ENCODE data around the gene CD6. TPM values are rescaled to one million over a fixed set of nuclear protein-coding genes. Genes with fewer than 3 reads are reported as not detected.

The CD6 gene
- polyA plus RNA-seq, 2 of the 4 experiments (the other 2 are of a cell fraction): 0.06 TPM

DNA sequence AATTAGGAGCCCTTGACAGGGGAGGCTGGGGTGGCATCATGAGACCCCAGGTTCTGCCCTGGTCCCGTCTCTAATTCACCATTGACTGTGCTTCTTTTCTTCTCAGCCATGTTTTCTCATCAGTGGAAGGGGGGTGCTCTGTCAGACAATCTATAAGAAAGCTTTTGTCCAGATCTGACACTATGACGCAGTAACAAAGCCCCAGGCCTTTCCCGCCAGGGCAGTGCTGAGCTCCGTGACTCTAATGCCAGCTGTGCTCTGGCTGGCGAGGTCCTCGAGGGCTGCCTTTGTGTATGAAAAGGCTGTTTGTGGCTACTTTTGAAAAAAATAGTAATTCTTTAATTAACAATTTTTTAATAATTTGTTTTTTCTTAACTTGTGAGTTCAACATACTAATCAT lies 3.2 kb downstream of the CD6 start:
- no peak for DNase-seq (ENCODE audit: low read depth in 1 of 2, low spot score in 1 of 2)
- H3K4me2 ChIP-seq: no peak overlapping the region
- H3K9me3 ChIP-seq: no peaks in the 10 kb centered on the region; the same call in 2 of the 3 replicates
- TF ChIP-seq ZFP36 (IDR thresholded peaks at IDR 0.05; ENCODE audit: borderline replicate concordance, partially characterized antibody): no peak
- no peak for TF ChIP-seq NPAS2 (CRISPR knock-in tag; IDR thresholded peaks at IDR 0.05; ENCODE audit: borderline replicate concordance)
- TF ChIP-seq ZNF302 (CRISPR knock-in tag; IDR thresholded peaks at IDR 0.05): no peak
- TF ChIP-seq RARB (CRISPR knock-in tag; IDR thresholded peaks at IDR 0.05): no peak
- no peak for TF ChIP-seq ZC3H11A (IDR thresholded peaks at IDR 0.05)
- no peak for TF ChIP-seq NR3C1 (IDR thresholded peaks at IDR 0.05)
- TF ChIP-seq E2F6 (IDR thresholded peaks at IDR 0.05; ENCODE audit: borderline replicate concordance, low read depth): no peak
- TF ChIP-seq TFCP2L1 (CRISPR knock-in tag; IDR thresholded peaks at IDR 0.05): no peak
- no peak for TF ChIP-seq MAX (IDR thresholded peaks at IDR 0.05)
- no peak for TF ChIP-seq CBX8 (IDR thresholded peaks at IDR 0.05)
- TF ChIP-seq FOSL2 (IDR thresholded peaks at IDR 0.05): no peak
- no peak for TF ChIP-seq FOSL2 (CRISPR knock-in tag; IDR thresholded peaks at IDR 0.05)
- no peak for TF ChIP-seq GATA3 (IDR thresholded peaks at IDR 0.05; ENCODE audit: borderline replicate concordance)
- TF ChIP-seq JUNB (IDR thresholded peaks at IDR 0.05): no peak
- TF ChIP-seq HES2 (IDR thresholded peaks at IDR 0.05): no peak
- no peak for TF ChIP-seq PHF8 (IDR thresholded peaks at IDR 0.05; ENCODE audit: borderline replicate concordance, low read depth)
- no peak for TF ChIP-seq BHLHE40 (IDR thresholded peaks at IDR 0.05; ENCODE audit: low read depth, low read length)
- no peak for TF ChIP-seq TP53 (CRISPR knock-in tag; IDR thresholded peaks at IDR 0.05)
- ChIA-PET POLR2A (no interaction called here), CTCF (no interaction called here)
- no peak for FAIRE-seq
- WGBS (ENCODE audit: missing lambda C conversion rate): 85% methylated on average over 6 of the region's 6 CpGs
- no peak overlapping the region for H3K27ac ChIP-seq
- no peak overlapping the region for H3K4me3 ChIP-seq
- ATAC-seq: no peak
- H3K4me1 ChIP-seq: no peaks in the 10 kb centered on the region

DNA sequence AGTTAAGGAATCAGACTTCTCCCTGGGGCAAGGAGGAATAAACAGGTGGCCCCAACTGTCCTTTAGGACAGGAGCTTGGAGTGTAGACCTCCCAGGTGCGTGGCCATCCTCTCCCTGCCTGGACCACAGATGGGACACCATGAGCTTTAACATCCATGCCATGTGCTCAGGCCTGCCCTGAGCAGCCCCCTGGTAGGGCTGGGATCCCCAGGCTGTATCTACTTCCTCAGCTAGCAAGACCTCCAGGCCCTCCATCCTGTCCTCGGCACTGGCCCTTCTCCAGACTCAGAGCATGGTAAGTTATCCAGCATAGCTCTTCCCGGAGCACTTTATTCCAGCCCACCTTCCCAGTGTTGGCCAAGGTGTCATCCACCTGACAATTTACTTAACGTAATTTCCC lies 5.7 kb downstream of the CD6 start:
- ChIA-PET CTCF (interaction anchor here (1.0 to 1.2 kb wide), 2 partner anchors 146 to 152 kb away, joined by 3 to 4 read pairs; no protein-coding TSS in a partner anchor), POLR2A (no interaction called here)
- Histone ChIP-seq H3K4me3 (no peak overlapping the region), H3K4me1 (no peaks in the 10 kb centered on the region), H3K9me3 (no peaks in the 10 kb centered on the region), H3K4me2 (no peak overlapping the region), H3K27ac (no peak overlapping the region)
- 62% methylated on average over 3 of the region's 4 CpGs for WGBS (ENCODE audit: missing lambda C conversion rate)
- ATAC-seq (no peak), DNase-seq (ENCODE audit: low read depth in 1 of 2, low spot score in 1 of 2) (no peak), FAIRE-seq (no peak)
- TF ChIP-seq CHD4 (IDR thresholded peaks at IDR 0.05; ENCODE audit: borderline replicate concordance): no peak
- 0 out of 2 replicates have a peak, but pooled peaks have one; percentile 11 for TF ChIP-seq POLR2A (IDR thresholded peaks at IDR 0.05; ENCODE audit: low read length)

DNA sequence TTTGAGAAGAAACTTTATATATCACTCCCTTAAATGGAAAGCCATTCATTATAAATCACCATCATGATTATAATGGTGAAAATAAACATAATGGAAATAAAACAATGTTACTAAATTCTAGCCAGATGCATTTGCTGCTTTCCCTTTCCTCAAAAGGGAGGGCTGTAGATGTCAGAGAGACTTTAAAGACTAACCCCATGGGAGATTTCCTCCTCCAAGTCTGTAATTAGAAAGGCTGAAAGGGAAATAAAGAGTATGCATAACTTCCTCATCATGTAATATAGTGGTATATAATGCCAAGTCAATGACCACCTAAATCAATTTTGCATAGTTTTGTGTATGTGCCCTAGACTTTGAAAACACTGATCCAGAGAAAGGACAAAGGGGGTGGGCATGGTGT lies 6.4 kb downstream of the CD6 start:
- TF ChIP-seq ZFP36 (IDR thresholded peaks at IDR 0.05; ENCODE audit: borderline replicate concordance, partially characterized antibody) (no peak), ZNF302 (CRISPR knock-in tag; IDR thresholded peaks at IDR 0.05) (no peak), MAFK (IDR thresholded peaks at IDR 0.05; ENCODE audit: partially characterized antibody) (no peak), HOXA7 (CRISPR knock-in tag; IDR thresholded peaks at IDR 0.05) (no peak), CBX2 (IDR thresholded peaks at IDR 0.05; ENCODE audit: borderline replicate concordance, low read depth) (no peak), KDM5A (IDR thresholded peaks at IDR 0.05) (no peak), REST (IDR thresholded peaks at IDR 0.05) (no peak), EHMT2 (IDR thresholded peaks at IDR 0.05; ENCODE audit: low read depth) (no peak), NR3C1 (IDR thresholded peaks at IDR 0.05) (no peak), POLR2A (IDR thresholded peaks at IDR 0.05; ENCODE audit: low read length) (no peak), KDM1A (IDR thresholded peaks at IDR 0.05; ENCODE audit: low read depth) (no peak), GATA3 (IDR thresholded peaks at IDR 0.05; ENCODE audit: borderline replicate concordance) (no peak), HOXB5 (CRISPR knock-in tag; IDR thresholded peaks at IDR 0.05) (no peak), MYC (IDR thresholded peaks at IDR 0.05; ENCODE audit: borderline replicate concordance, low read length) (no peak), ZC3H11A (IDR thresholded peaks at IDR 0.05) (no peak), JUNB (IDR thresholded peaks at IDR 0.05) (no peak)
- TF ChIP-seq, protein P1, sequence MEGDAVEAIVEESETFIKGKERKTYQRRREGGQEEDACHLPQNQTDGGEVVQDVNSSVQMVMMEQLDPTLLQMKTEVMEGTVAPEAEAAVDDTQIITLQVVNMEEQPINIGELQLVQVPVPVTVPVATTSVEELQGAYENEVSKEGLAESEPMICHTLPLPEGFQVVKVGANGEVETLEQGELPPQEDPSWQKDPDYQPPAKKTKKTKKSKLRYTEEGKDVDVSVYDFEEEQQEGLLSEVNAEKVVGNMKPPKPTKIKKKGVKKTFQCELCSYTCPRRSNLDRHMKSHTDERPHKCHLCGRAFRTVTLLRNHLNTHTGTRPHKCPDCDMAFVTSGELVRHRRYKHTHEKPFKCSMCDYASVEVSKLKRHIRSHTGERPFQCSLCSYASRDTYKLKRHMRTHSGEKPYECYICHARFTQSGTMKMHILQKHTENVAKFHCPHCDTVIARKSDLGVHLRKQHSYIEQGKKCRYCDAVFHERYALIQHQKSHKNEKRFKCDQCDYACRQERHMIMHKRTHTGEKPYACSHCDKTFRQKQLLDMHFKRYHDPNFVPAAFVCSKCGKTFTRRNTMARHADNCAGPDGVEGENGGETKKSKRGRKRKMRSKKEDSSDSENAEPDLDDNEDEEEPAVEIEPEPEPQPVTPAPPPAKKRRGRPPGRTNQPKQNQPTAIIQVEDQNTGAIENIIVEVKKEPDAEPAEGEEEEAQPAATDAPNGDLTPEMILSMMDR (IDR thresholded peaks at IDR 0.05): no peak
- CTCF ChIA-PET: interaction anchor here (1.0 to 1.2 kb wide), 2 partner anchors 147 to 151 kb away, joined by 3 to 4 read pairs; no protein-coding TSS in a partner anchor
- no peaks in the 10 kb centered on the region for H3K4me1 ChIP-seq
- H3K4me3 ChIP-seq: no peak overlapping the region
- FAIRE-seq (no peak), DNase-seq (ENCODE audit: low read depth in 1 of 2, low spot score in 1 of 2) (no peak), ATAC-seq (no peak)
- POLR2A ChIA-PET: no interaction called here
- H3K4me2 ChIP-seq: no peak overlapping the region
- H3K9me3 ChIP-seq: no peaks in the 10 kb centered on the region
- H3K27ac ChIP-seq: no peak overlapping the region
